Measurements from ENCODE around the gene SLC2A3. TPM values are rescaled to one million over a fixed set of nuclear protein-coding genes. Genes with fewer than 3 reads are reported as not detected.

The SLC2A3 gene
- total and polyA plus RNA-seq, 2 experiments from 2014 or later, result 199 to 388 TPM

- H4K20me1 ChIP-seq (replicated peaks; ENCODE audit: insufficient read depth), result no peaks in the 10 kb centered on the region
- Mint-ChIP-seq H3K4me1 (peaks cover 4% of the 10 kb centered on the region), H3K9me3 (no peaks in the 10 kb centered on the region), H3K36me3 (ENCODE audit: low read depth) (no peaks in the 10 kb centered on the region), H3K27ac (no peak overlapping the region), H3K4me3 (no peak overlapping the region), H3K27me3 (ENCODE audit: insufficient read depth, low read depth, poor library complexity) (peaks cover 4% of the 10 kb centered on the region)
- H2AFZ ChIP-seq, result no peak overlapping the region
- H3K4me1 ChIP-seq (ENCODE audit: insufficient read depth), result no peaks in the 10 kb centered on the region; the same call in 1 of the 2 replicates
- H3K4me3 ChIP-seq, result no peak overlapping the region
- DNase-seq (ENCODE audit: low spot score) (no peak), ATAC-seq (no peak)
- TF ChIP-seq POLR2AphosphoS5 (IDR thresholded peaks at IDR 0.05; ENCODE audit: low read depth), result no peak
- no peak for TF ChIP-seq ZNF331 (CRISPR knock-in tag; IDR thresholded peaks at IDR 0.05; ENCODE audit: low read depth)
- no peak for TF ChIP-seq EZH2 (IDR thresholded peaks at IDR 0.05; ENCODE audit: low read depth, unreplicated experiment)
- no peak for TF ChIP-seq REST (IDR thresholded peaks at IDR 0.05; ENCODE audit: unreplicated experiment)
- TF ChIP-seq CTCF (conservative IDR thresholded peaks at IDR 0.05; ENCODE audit: low read depth in 2 of 2), result no peak
- no peak for TF ChIP-seq EZH2phosphoT487 (IDR thresholded peaks at IDR 0.05; ENCODE audit: unreplicated experiment)
- no peak for TF ChIP-seq ZNF462 (CRISPR knock-in tag; IDR thresholded peaks at IDR 0.05)
- no peak for TF ChIP-seq STAT1 (IDR thresholded peaks at IDR 0.05; ENCODE audit: unreplicated experiment)
- TF ChIP-seq ZNF114 (CRISPR knock-in tag; IDR thresholded peaks at IDR 0.05), result no peak
- TF ChIP-seq NANOG (IDR thresholded peaks at IDR 0.05; ENCODE audit: borderline replicate concordance), result no peak
- TF ChIP-seq JUNB (IDR thresholded peaks at IDR 0.05; ENCODE audit: unreplicated experiment), result no peak
- TF ChIP-seq ETS1 (IDR thresholded peaks at IDR 0.05), result no peak
- H3K79me2 ChIP-seq (replicated peaks; ENCODE audit: insufficient read depth), result no peaks in the 10 kb centered on the region
- no peaks in the 10 kb centered on the region for H3K27me3 ChIP-seq (ENCODE audit: insufficient read depth)
- H3K27ac ChIP-seq (ENCODE audit: low read depth), result no peak overlapping the region
- H3K36me3 ChIP-seq (ENCODE audit: insufficient read depth), result no peaks in the 10 kb centered on the region
- H3K9me2 ChIP-seq (ENCODE audit: insufficient read depth), result no peaks in the 10 kb centered on the region
- H3K4me2 ChIP-seq, result no peak overlapping the region
- H3F3A ChIP-seq (replicated peaks; ENCODE audit: low read depth), result 0 out of 2 replicates have a peak, but pooled peaks cover 6% of the 10 kb centered on the region
Measured at GRCh38 chr12:7947011-7947410, 11.0 kb upstream of the SLC2A3 start.
